Glutamatergic neuron (in vitro differentiated cells): ENCODE data around the gene KIT. TPM values are rescaled to one million over a fixed set of nuclear protein-coding genes. Genes with fewer than 3 reads are reported as not detected.
"Not testable (repeated sequence)": the region's sequence is repeated elsewhere in the genome, so short reads cannot be mapped to it uniquely, and the experiment has no call there.

Experiments
- DNase-seq: peaks from one replicate; pipeline ENCODE4 v3.0.0; 2022
- H3K27ac Mint-ChIP-seq: one replicate; pipeline ENCODE4 v1.8.0; 2020; ENCODE audit warnings: mild to moderate bottlenecking, mixed read lengths, inconsistent platforms; ENCODE audit not compliant: unreplicated experiment
- H3K27me3 Mint-ChIP-seq: one replicate; pipeline ENCODE4 v1.8.0; 2020; ENCODE audit warnings: mild to moderate bottlenecking, moderate library complexity, mixed read lengths, inconsistent platforms; ENCODE audit not compliant: unreplicated experiment
- H3K36me3 Mint-ChIP-seq: one replicate; pipeline ENCODE4 v1.8.0; 2020; ENCODE audit warnings: mild to moderate bottlenecking, mixed read lengths, inconsistent platforms; ENCODE audit not compliant: unreplicated experiment
- H3K4me1 Mint-ChIP-seq: one replicate; pipeline ENCODE4 v1.8.0; 2020; ENCODE audit warnings: mild to moderate bottlenecking, low read depth, mixed read lengths, inconsistent platforms; ENCODE audit not compliant: unreplicated experiment
- H3K4me3 Mint-ChIP-seq: one replicate; pipeline ENCODE4 v1.8.0; 2020; ENCODE audit warnings: mild to moderate bottlenecking, mixed read lengths, inconsistent platforms; ENCODE audit not compliant: unreplicated experiment
- H3K9me3 Mint-ChIP-seq: one replicate; pipeline ENCODE4 v1.8.0; 2020; ENCODE audit warnings: mild to moderate bottlenecking, moderate library complexity, mixed read lengths, inconsistent platforms; ENCODE audit not compliant: unreplicated experiment
- total RNA-seq: library from RNA; stranded (reverse); fragmentation: NEBNext Ultra II Directional; extraction: Animal tissue kit (Norgen Biotek cat#: 25700); gene quantifications from one replicate; pipeline ENCODE4 v1.2.1, GENCODE V29; 2021; ENCODE audit not compliant: unreplicated experiment
- TF ChIP-seq, protein P1 (sequence below): fragments of 200-600 bp; sonication (generic); IDR thresholded peaks from one replicate; pipeline ENCODE4 v1.5.0; 2021; ENCODE audit not compliant: partially characterized antibody, unreplicated experiment

Gene KIT
- total RNA-seq, 1 donor from 2014 or later, result 3.0 TPM

DNA sequence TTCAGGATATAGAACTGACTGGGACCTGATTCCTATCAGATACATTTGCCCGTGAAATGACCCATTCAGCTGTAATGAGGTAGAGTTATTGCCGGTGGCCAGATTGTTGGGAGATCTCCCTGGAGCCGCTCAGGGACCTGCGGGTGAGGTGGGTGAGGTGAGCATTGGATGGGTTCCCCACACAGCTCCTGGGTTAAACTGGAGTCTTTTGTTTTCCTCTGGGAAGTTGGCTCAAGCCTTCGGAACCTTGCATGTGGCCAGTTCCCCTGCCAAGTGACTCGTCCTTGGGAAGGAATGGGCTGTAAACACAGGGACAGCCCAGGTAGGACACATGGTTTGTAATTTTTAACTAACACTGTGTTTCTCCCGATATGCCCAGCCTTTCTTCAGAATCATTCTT, 31.6 kb upstream of the KIT start:
- H3K27me3 Mint-ChIP-seq, result peaks cover 2% of the 10 kb centered on the region
- TF ChIP-seq, protein P1, sequence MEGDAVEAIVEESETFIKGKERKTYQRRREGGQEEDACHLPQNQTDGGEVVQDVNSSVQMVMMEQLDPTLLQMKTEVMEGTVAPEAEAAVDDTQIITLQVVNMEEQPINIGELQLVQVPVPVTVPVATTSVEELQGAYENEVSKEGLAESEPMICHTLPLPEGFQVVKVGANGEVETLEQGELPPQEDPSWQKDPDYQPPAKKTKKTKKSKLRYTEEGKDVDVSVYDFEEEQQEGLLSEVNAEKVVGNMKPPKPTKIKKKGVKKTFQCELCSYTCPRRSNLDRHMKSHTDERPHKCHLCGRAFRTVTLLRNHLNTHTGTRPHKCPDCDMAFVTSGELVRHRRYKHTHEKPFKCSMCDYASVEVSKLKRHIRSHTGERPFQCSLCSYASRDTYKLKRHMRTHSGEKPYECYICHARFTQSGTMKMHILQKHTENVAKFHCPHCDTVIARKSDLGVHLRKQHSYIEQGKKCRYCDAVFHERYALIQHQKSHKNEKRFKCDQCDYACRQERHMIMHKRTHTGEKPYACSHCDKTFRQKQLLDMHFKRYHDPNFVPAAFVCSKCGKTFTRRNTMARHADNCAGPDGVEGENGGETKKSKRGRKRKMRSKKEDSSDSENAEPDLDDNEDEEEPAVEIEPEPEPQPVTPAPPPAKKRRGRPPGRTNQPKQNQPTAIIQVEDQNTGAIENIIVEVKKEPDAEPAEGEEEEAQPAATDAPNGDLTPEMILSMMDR, result no peak
- no peak for DNase-seq
- no peak overlapping the region for H3K4me3 Mint-ChIP-seq
- no peak overlapping the region for H3K27ac Mint-ChIP-seq
- H3K4me1 Mint-ChIP-seq, result no peaks in the 10 kb centered on the region
- peaks cover 6% of the 10 kb centered on the region for H3K9me3 Mint-ChIP-seq
- no peaks in the 10 kb centered on the region for H3K36me3 Mint-ChIP-seq

DNA sequence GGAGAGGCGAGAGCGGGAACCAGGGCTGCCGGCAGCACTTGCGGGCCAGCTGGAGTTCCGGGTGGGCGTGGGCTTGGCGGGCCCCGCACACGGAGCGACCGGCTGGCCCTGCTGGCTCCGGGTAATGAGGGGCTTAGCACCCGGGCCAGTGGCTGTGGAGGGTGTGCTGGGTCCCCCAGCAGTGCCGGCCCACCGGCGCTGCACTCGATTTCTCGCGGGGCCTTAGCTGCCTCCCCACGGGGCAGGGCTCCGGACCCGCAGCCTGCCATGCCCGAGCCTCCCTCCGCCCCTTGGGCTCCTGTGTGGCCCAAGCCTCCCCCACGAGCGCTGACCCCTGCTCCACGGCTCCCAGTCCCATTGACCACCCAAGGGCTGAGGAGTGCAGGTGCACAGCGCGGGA, 25.2 kb upstream of the KIT start:
- no peak for DNase-seq
- TF ChIP-seq, protein P1, result no peak
- Mint-ChIP-seq H3K4me3 (no peak overlapping the region), H3K27ac (no peak overlapping the region), H3K36me3 (no peaks in the 10 kb centered on the region), H3K27me3 (no peaks in the 10 kb centered on the region), H3K4me1 (no peaks in the 10 kb centered on the region), H3K9me3 (peaks cover 1% of the 10 kb centered on the region)

DNA sequence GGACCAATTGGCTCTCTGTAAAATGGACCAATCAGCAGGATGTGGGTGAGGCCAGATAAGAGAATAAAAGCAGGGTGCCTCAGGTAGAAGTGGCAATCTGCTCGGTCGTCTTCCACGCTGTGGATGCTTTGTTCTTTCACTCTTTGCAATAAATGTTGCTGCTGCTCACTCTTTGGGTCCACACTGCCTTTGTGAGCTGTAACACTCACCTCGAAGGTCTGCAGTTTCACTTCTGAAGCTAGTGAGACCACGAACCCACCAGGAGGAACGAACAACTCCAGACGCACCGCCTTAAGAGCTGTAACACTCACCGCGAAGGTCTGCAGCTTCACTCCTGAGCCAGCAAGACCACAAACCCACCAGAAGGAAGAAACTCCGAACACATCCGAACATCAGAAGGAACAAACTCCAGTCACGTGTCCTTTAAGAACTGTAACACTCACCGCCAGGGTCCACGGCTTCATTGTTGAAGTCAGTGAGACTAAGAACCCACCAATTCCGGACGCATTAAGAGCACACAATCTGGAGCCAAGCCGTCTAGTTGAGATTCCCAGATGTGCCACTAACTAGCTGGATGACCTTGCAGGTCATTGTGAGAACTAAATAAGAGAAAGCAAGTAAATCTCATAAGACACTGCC, 24.5 kb upstream of the KIT start:
- not testable (repeated sequence) for H3K9me3 Mint-ChIP-seq, H3K27ac Mint-ChIP-seq, H3K4me3 Mint-ChIP-seq

DNA sequence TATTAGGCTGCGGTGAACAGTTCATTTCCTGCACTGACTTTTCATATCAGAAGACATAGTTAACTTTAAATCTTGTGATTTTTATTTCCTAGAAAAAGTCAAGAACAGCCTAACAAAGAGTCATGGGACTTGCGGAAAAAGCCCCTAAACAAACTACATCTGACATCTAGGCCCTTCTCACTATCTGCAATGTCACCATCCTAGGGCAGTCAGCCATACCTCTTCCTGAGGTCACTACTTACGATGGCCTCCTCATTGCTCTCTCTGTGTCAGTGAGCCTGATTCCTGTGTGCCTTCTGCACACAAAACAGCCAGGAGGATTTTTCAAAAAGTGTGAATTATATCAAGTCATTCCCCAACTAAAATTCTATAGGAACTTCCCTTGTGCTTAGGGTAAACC, 22.4 kb upstream of the KIT start:
- no peaks in the 10 kb centered on the region for H3K36me3 Mint-ChIP-seq
- peaks cover 1% of the 10 kb centered on the region for H3K9me3 Mint-ChIP-seq
- DNase-seq, result no peak
- no peak overlapping the region for H3K27ac Mint-ChIP-seq
- H3K4me3 Mint-ChIP-seq, result no peak overlapping the region
- H3K4me1 Mint-ChIP-seq, result no peaks in the 10 kb centered on the region
- TF ChIP-seq, protein P1, result no peak
- H3K27me3 Mint-ChIP-seq, result no peaks in the 10 kb centered on the region

More for the DNA sequence above, 24.5 kb upstream of the KIT start:
- H3K27me3 Mint-ChIP-seq, H3K36me3 Mint-ChIP-seq, H3K4me1 Mint-ChIP-seq, DNase-seq: not testable (repeated sequence)

DNA sequence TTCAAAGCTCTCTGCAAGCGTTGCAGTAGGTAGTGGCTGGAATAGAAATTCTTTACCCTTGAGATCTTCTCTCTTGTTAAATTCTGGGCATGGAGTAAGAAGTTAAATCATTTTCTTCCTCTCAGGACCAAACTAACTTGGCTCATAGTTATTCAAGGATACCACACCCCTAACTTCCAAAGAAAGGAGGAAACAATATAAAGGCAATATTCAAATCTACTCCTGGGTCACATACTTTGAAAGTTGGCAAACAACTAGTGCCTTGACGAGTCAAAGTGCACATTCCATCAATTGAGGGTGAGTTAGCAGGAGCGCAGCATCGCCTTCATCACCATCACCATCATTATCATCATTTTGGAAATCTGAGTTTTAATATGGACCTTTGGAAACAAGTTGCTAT, 20.4 kb upstream of the KIT start:
- H3K27ac Mint-ChIP-seq, result no peak overlapping the region
- TF ChIP-seq, protein P1, result no peak
- no peaks in the 10 kb centered on the region for H3K27me3 Mint-ChIP-seq
- H3K36me3 Mint-ChIP-seq, result no peaks in the 10 kb centered on the region
- no peak overlapping the region for H3K4me3 Mint-ChIP-seq
- no peak for DNase-seq
- H3K4me1 Mint-ChIP-seq, result no peaks in the 10 kb centered on the region
- no peaks in the 10 kb centered on the region for H3K9me3 Mint-ChIP-seq

DNA sequence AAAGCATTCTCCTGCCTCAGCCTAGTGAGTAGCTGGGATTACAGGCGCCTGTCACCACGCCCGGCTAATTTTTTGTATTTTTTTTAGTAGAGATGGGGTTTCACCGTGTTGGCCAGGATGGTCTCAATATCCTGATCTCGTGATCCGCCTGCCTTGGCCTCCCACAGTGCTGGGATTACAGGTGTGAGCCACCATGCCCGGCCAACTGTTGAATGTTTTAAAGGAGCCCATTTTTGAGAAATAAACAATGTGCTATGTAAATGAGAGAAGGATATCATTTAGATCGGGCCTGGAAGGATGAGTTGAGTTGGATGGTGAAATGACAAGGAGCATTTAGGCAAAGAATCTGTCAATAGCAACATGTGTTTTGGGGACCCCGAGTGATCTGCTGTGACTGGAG, 16.7 kb upstream of the KIT start:
- H3K4me1 Mint-ChIP-seq, H3K27me3 Mint-ChIP-seq, DNase-seq, H3K4me3 Mint-ChIP-seq, H3K36me3 Mint-ChIP-seq, H3K27ac Mint-ChIP-seq, H3K9me3 Mint-ChIP-seq: not testable (repeated sequence)
